Measurements from ENCODE around the gene TACR1. TPM values are rescaled to one million over a fixed set of nuclear protein-coding genes. Genes with fewer than 3 reads are reported as not detected.

TACR1 gene
- total RNA-seq, 1 donor from 2014 or later, result not detected

- no peak overlapping the region for H3K4me3 ChIP-seq (ENCODE audit: low read depth, low read length)
- no peak for TF ChIP-seq CTCF (conservative IDR thresholded peaks at IDR 0.05; ENCODE audit: low read depth, low read length)
- no peak for DNase-seq (ENCODE audit: low read depth)
Measured at GRCh38 chr2:75211266-75211770, 12.0 kb upstream of the TACR1 start.

GRCh38 chr2:75210409-75210808 lies 11.1 kb upstream of the TACR1 start:
- H3K4me3 ChIP-seq (ENCODE audit: low read depth, low read length), result no peak overlapping the region
- no peak for TF ChIP-seq CTCF (conservative IDR thresholded peaks at IDR 0.05; ENCODE audit: low read depth, low read length)
- no peak for DNase-seq (ENCODE audit: low read depth)

- no peak for DNase-seq (ENCODE audit: low read depth)
Measured at GRCh38 chr2:75208738-75209137, 9.4 kb upstream of the TACR1 start.

GRCh38 chr2:75204833-75205232 lies 5.5 kb upstream of the TACR1 start:
- DNase-seq (ENCODE audit: low read depth), result no peak
- no peak overlapping the region for H3K4me3 ChIP-seq (ENCODE audit: low read depth, low read length)
- TF ChIP-seq CTCF (conservative IDR thresholded peaks at IDR 0.05; ENCODE audit: low read depth, low read length), result no peak

More at GRCh38 chr2:75208738-75209137, 9.4 kb upstream of the TACR1 start:
- H3K4me3 ChIP-seq (ENCODE audit: low read depth, low read length), result no peak overlapping the region
- no peak for TF ChIP-seq CTCF (conservative IDR thresholded peaks at IDR 0.05; ENCODE audit: low read depth, low read length)

GRCh38 chr2:75202359-75202758 lies 3.0 kb upstream of the TACR1 start:
- no peak for DNase-seq (ENCODE audit: low read depth)
- TF ChIP-seq CTCF (conservative IDR thresholded peaks at IDR 0.05; ENCODE audit: low read depth, low read length), result no peak
- no peak overlapping the region for H3K4me3 ChIP-seq (ENCODE audit: low read depth, low read length)

GRCh38 chr2:75200140-75201096 lies 1.1 kb upstream of the TACR1 start:
- H3K4me3 ChIP-seq (ENCODE audit: low read depth, low read length), result peak overlapping the region; percentile 8
- TF ChIP-seq CTCF (conservative IDR thresholded peaks at IDR 0.05; ENCODE audit: low read depth, low read length), result no peak
- DNase-seq (ENCODE audit: low read depth), result no peak
